ENCODE measurements around the gene CDH10. TPM values are rescaled to one million over a fixed set of nuclear protein-coding genes. Genes with fewer than 3 reads are reported as not detected.

CDH10 gene
- total RNA-seq, 1 donor from 2014 or later: 15.8 TPM

DNA sequence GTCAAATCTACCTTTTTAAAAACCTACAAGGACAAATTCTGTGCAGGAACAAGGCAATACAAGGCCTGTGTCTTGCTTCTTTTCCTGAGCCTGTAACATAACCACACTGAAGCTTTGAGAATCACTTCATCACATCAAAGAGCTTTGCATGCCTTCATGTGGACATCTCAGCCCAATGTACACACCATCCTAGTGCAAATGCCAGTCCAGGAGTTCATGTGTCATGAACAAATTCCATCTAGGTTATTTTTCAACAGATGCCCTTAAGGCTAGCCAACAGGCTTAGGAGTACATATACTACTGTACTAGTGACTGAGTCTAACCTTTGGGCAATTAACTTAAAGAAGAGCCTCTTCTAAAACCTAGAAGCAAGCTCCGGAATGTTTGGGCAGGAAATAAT is 106.4 kb downstream of the CDH10 start:
- Mint-ChIP-seq H3K27ac (ENCODE audit: unreplicated experiment) (no peak overlapping the region), H3K27me3 (ENCODE audit: unreplicated experiment) (no peaks in the 10 kb centered on the region), H3K36me3 (ENCODE audit: low read depth, unreplicated experiment) (no peaks in the 10 kb centered on the region), H3K9me3 (ENCODE audit: unreplicated experiment) (no peaks in the 10 kb centered on the region), H3K4me3 (ENCODE audit: unreplicated experiment) (no peak overlapping the region), H3K4me1 (ENCODE audit: unreplicated experiment) (peaks cover 5% of the 10 kb centered on the region)
- TF ChIP-seq CTCF (IDR thresholded peaks at IDR 0.05; ENCODE audit: unreplicated experiment): no peak
- no peak for DNase-seq (ENCODE audit: low spot score)

DNA sequence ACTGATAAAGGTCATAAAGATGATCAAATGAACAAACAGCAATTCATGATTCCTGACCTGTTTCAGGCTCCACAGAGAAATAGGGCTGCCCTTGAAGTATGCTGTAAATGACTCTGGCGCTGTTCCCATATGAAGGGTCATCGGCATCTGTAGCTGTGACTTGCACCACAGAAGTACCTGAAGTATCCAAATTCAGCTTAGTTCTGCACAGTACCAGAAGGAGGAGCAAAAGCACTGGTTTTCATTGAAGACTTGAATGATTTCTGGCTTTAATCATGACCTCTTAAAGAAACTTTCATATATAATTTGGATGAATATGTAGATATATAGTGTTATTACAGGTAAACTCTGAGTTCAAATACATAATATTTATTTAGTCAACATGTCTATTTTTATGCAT is 109.1 kb downstream of the CDH10 start:
- no peaks in the 10 kb centered on the region for H3K27me3 Mint-ChIP-seq (ENCODE audit: unreplicated experiment)
- peaks cover 5% of the 10 kb centered on the region for H3K4me1 Mint-ChIP-seq (ENCODE audit: unreplicated experiment)
- H3K36me3 Mint-ChIP-seq (ENCODE audit: low read depth, unreplicated experiment): no peaks in the 10 kb centered on the region
- no peak for DNase-seq (ENCODE audit: low spot score)
- TF ChIP-seq CTCF (IDR thresholded peaks at IDR 0.05; ENCODE audit: unreplicated experiment): no peak
- H3K27ac Mint-ChIP-seq (ENCODE audit: unreplicated experiment): no peak overlapping the region
- H3K9me3 Mint-ChIP-seq (ENCODE audit: unreplicated experiment): no peaks in the 10 kb centered on the region
- no peak overlapping the region for H3K4me3 Mint-ChIP-seq (ENCODE audit: unreplicated experiment)

DNA sequence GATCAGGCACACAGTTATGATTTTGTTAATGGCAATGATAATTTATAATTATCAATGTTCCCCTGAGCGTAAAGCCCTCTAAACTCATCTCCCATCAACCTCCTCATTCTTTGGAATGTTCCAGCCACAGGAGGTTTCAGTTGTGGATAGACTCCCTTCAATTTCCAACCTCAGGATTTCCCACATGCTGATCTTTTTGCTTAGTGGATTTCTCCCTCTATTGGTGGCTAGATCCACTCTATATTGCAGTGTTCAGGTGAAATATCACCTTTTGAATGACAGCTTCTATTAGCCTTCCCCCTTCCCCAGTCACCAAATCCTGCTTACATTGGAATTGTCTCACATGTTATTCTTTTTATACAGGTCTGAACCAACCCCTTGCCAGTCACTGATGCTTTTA is 113.9 kb downstream of the CDH10 start:
- TF ChIP-seq CTCF (IDR thresholded peaks at IDR 0.05; ENCODE audit: unreplicated experiment): no peak
- no peak for DNase-seq (ENCODE audit: low spot score)
- Mint-ChIP-seq H3K4me1 (ENCODE audit: unreplicated experiment) (no peaks in the 10 kb centered on the region), H3K27me3 (ENCODE audit: unreplicated experiment) (no peaks in the 10 kb centered on the region), H3K9me3 (ENCODE audit: unreplicated experiment) (no peaks in the 10 kb centered on the region), H3K27ac (ENCODE audit: unreplicated experiment) (no peak overlapping the region), H3K4me3 (ENCODE audit: unreplicated experiment) (no peak overlapping the region), H3K36me3 (ENCODE audit: low read depth, unreplicated experiment) (no peaks in the 10 kb centered on the region)

- H3K36me3 Mint-ChIP-seq (ENCODE audit: low read depth, unreplicated experiment): peaks cover 4% of the 10 kb centered on the region
- H3K4me1 Mint-ChIP-seq (ENCODE audit: unreplicated experiment): no peaks in the 10 kb centered on the region
- DNase-seq (ENCODE audit: low spot score): no peak
- H3K27me3 Mint-ChIP-seq (ENCODE audit: unreplicated experiment): no peaks in the 10 kb centered on the region
- TF ChIP-seq CTCF (IDR thresholded peaks at IDR 0.05; ENCODE audit: unreplicated experiment): no peak
- no peak overlapping the region for H3K4me3 Mint-ChIP-seq (ENCODE audit: unreplicated experiment)
- no peak overlapping the region for H3K27ac Mint-ChIP-seq (ENCODE audit: unreplicated experiment)
- H3K9me3 Mint-ChIP-seq (ENCODE audit: unreplicated experiment): no peaks in the 10 kb centered on the region
Observed at GRCh38 chr5:24525414-24525813, 119.4 kb downstream of the CDH10 start.

- Mint-ChIP-seq H3K27ac (ENCODE audit: unreplicated experiment) (no peak overlapping the region), H3K9me3 (ENCODE audit: unreplicated experiment) (no peaks in the 10 kb centered on the region), H3K4me3 (ENCODE audit: unreplicated experiment) (no peak overlapping the region), H3K27me3 (ENCODE audit: unreplicated experiment) (peaks cover 3% of the 10 kb centered on the region), H3K4me1 (ENCODE audit: unreplicated experiment) (no peaks in the 10 kb centered on the region), H3K36me3 (ENCODE audit: low read depth, unreplicated experiment) (no peaks in the 10 kb centered on the region)
- DNase-seq (ENCODE audit: low spot score): no peak
- TF ChIP-seq CTCF (IDR thresholded peaks at IDR 0.05; ENCODE audit: unreplicated experiment): no peak
Observed at GRCh38 chr5:24512423-24512822, 132.4 kb downstream of the CDH10 start.
